Type B pancreatic cell (in vitro differentiated cells): ENCODE measurements around the gene NFKBIL1. TPM values are rescaled to one million over a fixed set of nuclear protein-coding genes. Genes with fewer than 3 reads are reported as not detected.

ENCODE experiments used
- DNase-seq: peaks from one replicate; pipeline ENCODE4 v3.0.0; 2021; ENCODE audit warnings: mixed read lengths; ENCODE audit not compliant: unreplicated experiment; ENCODE audit errors: extremely low spot score
- H3K27ac Mint-ChIP-seq: 2 replicates; pipeline ENCODE4 v1.8.0; 2021; ENCODE audit warnings: mild to moderate bottlenecking, mixed read lengths
- H3K27me3 Mint-ChIP-seq: 2 replicates; pipeline ENCODE4 v1.8.0; 2021; ENCODE audit warnings: mixed read lengths
- H3K36me3 Mint-ChIP-seq: 2 replicates; pipeline ENCODE4 v1.8.0; 2021; ENCODE audit warnings: mixed read lengths
- H3K4me1 Mint-ChIP-seq: one replicate; pipeline ENCODE4 v1.8.0; 2021; ENCODE audit warnings: mixed read lengths; ENCODE audit not compliant: unreplicated experiment
- H3K4me3 Mint-ChIP-seq: 2 replicates; pipeline ENCODE4 v1.8.0; 2021; ENCODE audit warnings: mild to moderate bottlenecking, mixed read lengths
- H3K9me3 Mint-ChIP-seq: 2 replicates; pipeline ENCODE4 v1.8.0; 2021; ENCODE audit warnings: mixed read lengths
- total RNA-seq: library from RNA; stranded (reverse); gene quantifications from 2 replicates; pipeline ENCODE4 v1.2.1, GENCODE V29; 2021; ENCODE audit warnings: low replicate concordance
- TF ChIP-seq, protein P1 (sequence below): fragments of 200-600 bp; sonication (generic); conservative IDR thresholded peaks from 2 replicates; pipeline ENCODE4 v1.5.0; 2021; ENCODE audit warnings: antibody characterized with exemption, mild to moderate bottlenecking

Gene NFKBIL1
- total RNA-seq, 1 donor from 2014 or later: 24.2 TPM

DNA sequence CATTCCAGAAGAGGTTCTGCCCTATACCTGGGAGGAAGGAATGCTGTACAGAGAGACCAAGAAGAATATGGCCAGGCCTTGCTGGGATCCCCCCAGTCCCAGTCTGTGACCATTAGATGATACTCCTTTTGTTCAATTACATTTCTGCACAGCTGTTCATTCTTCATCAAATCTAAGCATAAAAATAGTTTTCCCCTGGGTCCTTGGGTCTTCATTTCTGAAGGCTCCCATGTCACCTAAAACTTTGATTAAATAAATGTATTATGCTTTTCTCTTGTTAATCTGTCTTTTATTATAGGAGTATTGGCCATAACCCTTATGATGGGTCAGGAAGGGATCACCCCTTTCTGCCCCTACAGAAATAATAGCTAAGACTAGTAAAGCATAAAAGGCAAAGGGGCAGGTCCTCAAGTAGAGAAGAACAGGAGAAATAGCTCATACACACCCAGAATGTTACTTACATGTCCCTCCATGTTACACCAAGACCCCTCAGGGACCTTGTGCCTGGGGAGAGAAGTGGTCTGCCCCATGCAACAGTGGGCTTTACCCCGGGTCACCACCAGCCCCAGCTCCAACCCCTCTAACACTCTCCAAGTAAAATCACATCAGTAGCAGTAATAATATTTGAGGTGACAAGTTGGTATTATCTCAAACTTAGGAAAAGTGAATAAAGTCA is 22.6 kb downstream of the NFKBIL1 start:
- TF ChIP-seq, protein P1, sequence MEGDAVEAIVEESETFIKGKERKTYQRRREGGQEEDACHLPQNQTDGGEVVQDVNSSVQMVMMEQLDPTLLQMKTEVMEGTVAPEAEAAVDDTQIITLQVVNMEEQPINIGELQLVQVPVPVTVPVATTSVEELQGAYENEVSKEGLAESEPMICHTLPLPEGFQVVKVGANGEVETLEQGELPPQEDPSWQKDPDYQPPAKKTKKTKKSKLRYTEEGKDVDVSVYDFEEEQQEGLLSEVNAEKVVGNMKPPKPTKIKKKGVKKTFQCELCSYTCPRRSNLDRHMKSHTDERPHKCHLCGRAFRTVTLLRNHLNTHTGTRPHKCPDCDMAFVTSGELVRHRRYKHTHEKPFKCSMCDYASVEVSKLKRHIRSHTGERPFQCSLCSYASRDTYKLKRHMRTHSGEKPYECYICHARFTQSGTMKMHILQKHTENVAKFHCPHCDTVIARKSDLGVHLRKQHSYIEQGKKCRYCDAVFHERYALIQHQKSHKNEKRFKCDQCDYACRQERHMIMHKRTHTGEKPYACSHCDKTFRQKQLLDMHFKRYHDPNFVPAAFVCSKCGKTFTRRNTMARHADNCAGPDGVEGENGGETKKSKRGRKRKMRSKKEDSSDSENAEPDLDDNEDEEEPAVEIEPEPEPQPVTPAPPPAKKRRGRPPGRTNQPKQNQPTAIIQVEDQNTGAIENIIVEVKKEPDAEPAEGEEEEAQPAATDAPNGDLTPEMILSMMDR: no peak
- DNase-seq: no peak
- no peak overlapping the region for H3K4me3 Mint-ChIP-seq
- peaks cover 31% of the 10 kb centered on the region for H3K27me3 Mint-ChIP-seq
- H3K4me1 Mint-ChIP-seq: peaks cover 5% of the 10 kb centered on the region
- no peak overlapping the region for H3K27ac Mint-ChIP-seq
- H3K9me3 Mint-ChIP-seq: no peaks in the 10 kb centered on the region
- no peaks in the 10 kb centered on the region for H3K36me3 Mint-ChIP-seq

DNA sequence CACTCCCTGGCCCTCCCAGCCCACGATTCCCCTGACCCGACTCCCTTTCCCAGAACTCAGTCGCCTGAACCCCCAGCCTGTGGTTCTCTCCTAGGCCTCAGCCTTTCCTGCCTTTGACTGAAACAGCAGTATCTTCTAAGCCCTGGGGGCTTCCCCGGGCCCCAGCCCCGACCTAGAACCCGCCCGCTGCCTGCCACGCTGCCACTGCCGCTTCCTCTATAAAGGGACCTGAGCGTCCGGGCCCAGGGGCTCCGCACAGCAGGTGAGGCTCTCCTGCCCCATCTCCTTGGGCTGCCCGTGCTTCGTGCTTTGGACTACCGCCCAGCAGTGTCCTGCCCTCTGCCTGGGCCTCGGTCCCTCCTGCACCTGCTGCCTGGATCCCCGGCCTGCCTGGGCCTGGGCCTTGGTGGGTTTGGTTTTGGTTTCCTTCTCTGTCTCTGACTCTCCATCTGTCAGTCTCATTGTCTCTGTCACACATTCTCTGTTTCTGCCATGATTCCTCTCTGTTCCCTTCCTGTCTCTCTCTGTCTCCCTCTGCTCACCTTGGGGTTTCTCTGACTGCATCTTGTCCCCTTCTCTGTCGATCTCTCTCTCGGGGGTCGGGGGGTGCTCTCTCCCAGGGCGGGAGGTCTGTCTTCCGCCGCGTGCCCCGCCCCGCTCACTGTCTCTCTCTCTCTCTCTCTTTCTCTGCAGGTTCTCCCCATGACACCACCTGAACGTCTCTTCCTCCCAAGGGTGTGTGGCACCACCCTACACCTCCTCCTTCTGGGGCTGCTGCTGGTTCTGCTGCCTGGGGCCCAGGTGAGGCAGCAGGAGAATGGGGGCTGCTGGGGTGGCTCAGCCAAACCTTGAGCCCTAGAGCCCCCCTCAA is 24.9 kb downstream of the NFKBIL1 start, which contains the start of gene LTA:
Gene LTA (plus strand): TSS at position 249 of the 871 bp plus-strand sequence. CDS start 454 bp downstream, at position 703.
- H3K27ac Mint-ChIP-seq: no peak within 1 kb of the TSS
- TF ChIP-seq, protein P1: no peak

DNA sequence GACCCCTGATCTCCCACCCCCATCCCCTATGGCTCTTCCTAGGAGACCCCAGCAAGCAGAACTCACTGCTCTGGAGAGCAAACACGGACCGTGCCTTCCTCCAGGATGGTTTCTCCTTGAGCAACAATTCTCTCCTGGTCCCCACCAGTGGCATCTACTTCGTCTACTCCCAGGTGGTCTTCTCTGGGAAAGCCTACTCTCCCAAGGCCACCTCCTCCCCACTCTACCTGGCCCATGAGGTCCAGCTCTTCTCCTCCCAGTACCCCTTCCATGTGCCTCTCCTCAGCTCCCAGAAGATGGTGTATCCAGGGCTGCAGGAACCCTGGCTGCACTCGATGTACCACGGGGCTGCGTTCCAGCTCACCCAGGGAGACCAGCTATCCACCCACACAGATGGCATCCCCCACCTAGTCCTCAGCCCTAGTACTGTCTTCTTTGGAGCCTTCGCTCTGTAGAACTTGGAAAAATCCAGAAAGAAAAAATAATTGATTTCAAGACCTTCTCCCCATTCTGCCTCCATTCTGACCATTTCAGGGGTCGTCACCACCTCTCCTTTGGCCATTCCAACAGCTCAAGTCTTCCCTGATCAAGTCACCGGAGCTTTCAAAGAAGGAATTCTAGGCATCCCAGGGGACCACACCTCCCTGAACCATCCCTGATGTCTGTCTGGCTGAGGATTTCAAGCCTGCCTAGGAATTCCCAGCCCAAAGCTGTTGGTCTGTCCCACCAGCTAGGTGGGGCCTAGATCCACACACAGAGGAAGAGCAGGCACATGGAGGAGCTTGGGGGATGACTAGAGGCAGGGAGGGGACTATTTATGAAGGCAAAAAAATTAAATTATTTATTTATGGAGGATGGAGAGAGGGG is 26.1 kb downstream of the NFKBIL1 start:
- no peak for DNase-seq
- no peaks in the 10 kb centered on the region for H3K9me3 Mint-ChIP-seq
- TF ChIP-seq, protein P1: no peak
- no peak overlapping the region for H3K27ac Mint-ChIP-seq
- H3K27me3 Mint-ChIP-seq: peaks cover 39% of the 10 kb centered on the region
- H3K4me3 Mint-ChIP-seq: no peak overlapping the region
- H3K4me1 Mint-ChIP-seq: no peaks in the 10 kb centered on the region
- H3K36me3 Mint-ChIP-seq: no peaks in the 10 kb centered on the region

More for the DNA sequence above, 24.9 kb downstream of the NFKBIL1 start, which contains the start of gene LTA:
- no peak within 1 kb of the TSS for H3K4me3 Mint-ChIP-seq
- peaks cover 5% of the 10 kb centered on the region for H3K4me1 Mint-ChIP-seq
- H3K36me3 Mint-ChIP-seq: no peaks in the 10 kb centered on the region
- no peaks in the 10 kb centered on the region for H3K9me3 Mint-ChIP-seq
- no peak for DNase-seq
- H3K27me3 Mint-ChIP-seq: peaks cover 46% of the 10 kb centered on the region

DNA sequence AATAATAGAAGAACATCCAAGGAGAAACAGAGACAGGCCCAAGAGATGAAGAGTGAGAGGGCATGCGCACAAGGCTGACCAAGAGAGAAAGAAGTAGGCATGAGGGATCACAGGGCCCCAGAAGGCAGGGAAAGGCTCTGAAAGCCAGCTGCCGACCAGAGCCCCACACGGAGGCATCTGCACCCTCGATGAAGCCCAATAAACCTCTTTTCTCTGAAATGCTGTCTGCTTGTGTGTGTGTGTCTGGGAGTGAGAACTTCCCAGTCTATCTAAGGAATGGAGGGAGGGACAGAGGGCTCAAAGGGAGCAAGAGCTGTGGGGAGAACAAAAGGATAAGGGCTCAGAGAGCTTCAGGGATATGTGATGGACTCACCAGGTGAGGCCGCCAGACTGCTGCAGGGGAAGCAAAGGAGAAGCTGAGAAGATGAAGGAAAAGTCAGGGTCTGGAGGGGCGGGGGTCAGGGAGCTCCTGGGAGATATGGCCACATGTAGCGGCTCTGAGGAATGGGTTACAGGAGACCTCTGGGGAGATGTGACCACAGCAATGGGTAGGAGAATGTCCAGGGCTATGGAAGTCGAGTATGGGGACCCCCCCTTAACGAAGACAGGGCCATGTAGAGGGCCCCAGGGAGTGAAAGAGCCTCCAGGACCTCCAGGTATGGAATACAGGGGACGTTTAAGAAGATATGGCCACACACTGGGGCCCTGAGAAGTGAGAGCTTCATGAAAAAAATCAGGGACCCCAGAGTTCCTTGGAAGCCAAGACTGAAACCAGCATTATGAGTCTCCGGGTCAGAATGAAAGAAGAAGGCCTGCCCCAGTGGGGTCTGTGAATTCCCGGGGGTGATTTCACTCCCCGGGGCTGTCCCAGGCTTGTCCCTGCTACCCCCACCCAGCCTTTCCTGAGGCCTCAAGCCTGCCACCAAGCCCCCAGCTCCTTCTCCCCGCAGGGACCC is 27.0 kb downstream of the NFKBIL1 start:
- TF ChIP-seq, protein P1: no peak
- H3K4me3 Mint-ChIP-seq: no peak overlapping the region
- H3K27me3 Mint-ChIP-seq: peaks cover 32% of the 10 kb centered on the region
- no peaks in the 10 kb centered on the region for H3K4me1 Mint-ChIP-seq
- H3K36me3 Mint-ChIP-seq: no peaks in the 10 kb centered on the region
- DNase-seq: no peak
- H3K9me3 Mint-ChIP-seq: no peaks in the 10 kb centered on the region
- no peak overlapping the region for H3K27ac Mint-ChIP-seq
